ENCODE results near the gene HECTD4. TPM values are rescaled to one million over a fixed set of nuclear protein-coding genes. Genes with fewer than 3 reads are reported as not detected.

HECTD4 gene
- total and polyA plus RNA-seq, 2 experiments from 2014 or later = 25.7 to 36.9 TPM

DNA sequence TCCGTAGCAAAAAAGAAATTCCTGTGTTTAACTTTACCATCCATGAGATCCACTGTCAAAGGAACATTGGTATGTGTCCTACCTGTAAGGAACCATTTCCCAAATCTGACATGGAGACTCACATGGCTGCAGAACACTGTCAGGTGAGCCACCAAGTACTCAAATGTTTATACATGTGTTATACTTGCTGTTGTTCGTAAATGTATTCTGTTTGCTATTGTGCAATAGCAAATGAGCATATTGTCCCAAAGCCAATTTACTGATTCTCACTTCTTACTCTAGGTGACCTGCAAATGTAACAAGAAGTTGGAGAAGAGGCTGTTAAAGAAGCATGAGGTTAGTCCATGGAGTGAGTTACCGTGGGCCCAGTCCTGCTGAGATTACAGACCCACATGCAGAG lies 247.5 kb downstream of the HECTD4 start:
- no peak for ATAC-seq
- peaks cover 11% of the 10 kb centered on the region; the same call in 2 of the 3 replicates for H3K36me3 Mint-ChIP-seq (ENCODE audit: low read depth)
- no peak overlapping the region for H2AFZ ChIP-seq
- H3K4me1 ChIP-seq (ENCODE audit: insufficient read depth) = no peaks in the 10 kb centered on the region
- TF ChIP-seq, protein P1, sequence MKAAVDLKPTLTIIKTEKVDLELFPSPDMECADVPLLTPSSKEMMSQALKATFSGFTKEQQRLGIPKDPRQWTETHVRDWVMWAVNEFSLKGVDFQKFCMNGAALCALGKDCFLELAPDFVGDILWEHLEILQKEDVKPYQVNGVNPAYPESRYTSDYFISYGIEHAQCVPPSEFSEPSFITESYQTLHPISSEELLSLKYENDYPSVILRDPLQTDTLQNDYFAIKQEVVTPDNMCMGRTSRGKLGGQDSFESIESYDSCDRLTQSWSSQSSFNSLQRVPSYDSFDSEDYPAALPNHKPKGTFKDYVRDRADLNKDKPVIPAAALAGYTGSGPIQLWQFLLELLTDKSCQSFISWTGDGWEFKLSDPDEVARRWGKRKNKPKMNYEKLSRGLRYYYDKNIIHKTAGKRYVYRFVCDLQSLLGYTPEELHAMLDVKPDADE (IDR thresholded peaks at IDR 0.05) = no peak
- TF ChIP-seq NANOG (IDR thresholded peaks at IDR 0.05; ENCODE audit: borderline replicate concordance) = no peak
- no peak for TF ChIP-seq CREB1 (CRISPR knock-in tag; IDR thresholded peaks at IDR 0.05; ENCODE audit: low read depth)
- no peak for TF ChIP-seq EZH2phosphoT487 (IDR thresholded peaks at IDR 0.05; ENCODE audit: unreplicated experiment)
- TF ChIP-seq POLR2AphosphoS5 (IDR thresholded peaks at IDR 0.05; ENCODE audit: low read depth) = no peak
- no peak for TF ChIP-seq EZH2 (IDR thresholded peaks at IDR 0.05; ENCODE audit: low read depth, unreplicated experiment)
- TF ChIP-seq, protein P2, sequence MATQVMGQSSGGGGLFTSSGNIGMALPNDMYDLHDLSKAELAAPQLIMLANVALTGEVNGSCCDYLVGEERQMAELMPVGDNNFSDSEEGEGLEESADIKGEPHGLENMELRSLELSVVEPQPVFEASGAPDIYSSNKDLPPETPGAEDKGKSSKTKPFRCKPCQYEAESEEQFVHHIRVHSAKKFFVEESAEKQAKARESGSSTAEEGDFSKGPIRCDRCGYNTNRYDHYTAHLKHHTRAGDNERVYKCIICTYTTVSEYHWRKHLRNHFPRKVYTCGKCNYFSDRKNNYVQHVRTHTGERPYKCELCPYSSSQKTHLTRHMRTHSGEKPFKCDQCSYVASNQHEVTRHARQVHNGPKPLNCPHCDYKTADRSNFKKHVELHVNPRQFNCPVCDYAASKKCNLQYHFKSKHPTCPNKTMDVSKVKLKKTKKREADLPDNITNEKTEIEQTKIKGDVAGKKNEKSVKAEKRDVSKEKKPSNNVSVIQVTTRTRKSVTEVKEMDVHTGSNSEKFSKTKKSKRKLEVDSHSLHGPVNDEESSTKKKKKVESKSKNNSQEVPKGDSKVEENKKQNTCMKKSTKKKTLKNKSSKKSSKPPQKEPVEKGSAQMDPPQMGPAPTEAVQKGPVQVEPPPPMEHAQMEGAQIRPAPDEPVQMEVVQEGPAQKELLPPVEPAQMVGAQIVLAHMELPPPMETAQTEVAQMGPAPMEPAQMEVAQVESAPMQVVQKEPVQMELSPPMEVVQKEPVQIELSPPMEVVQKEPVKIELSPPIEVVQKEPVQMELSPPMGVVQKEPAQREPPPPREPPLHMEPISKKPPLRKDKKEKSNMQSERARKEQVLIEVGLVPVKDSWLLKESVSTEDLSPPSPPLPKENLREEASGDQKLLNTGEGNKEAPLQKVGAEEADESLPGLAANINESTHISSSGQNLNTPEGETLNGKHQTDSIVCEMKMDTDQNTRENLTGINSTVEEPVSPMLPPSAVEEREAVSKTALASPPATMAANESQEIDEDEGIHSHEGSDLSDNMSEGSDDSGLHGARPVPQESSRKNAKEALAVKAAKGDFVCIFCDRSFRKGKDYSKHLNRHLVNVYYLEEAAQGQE (IDR thresholded peaks at IDR 0.05; ENCODE audit: unreplicated experiment) = no peak
- TF ChIP-seq, protein P3, sequence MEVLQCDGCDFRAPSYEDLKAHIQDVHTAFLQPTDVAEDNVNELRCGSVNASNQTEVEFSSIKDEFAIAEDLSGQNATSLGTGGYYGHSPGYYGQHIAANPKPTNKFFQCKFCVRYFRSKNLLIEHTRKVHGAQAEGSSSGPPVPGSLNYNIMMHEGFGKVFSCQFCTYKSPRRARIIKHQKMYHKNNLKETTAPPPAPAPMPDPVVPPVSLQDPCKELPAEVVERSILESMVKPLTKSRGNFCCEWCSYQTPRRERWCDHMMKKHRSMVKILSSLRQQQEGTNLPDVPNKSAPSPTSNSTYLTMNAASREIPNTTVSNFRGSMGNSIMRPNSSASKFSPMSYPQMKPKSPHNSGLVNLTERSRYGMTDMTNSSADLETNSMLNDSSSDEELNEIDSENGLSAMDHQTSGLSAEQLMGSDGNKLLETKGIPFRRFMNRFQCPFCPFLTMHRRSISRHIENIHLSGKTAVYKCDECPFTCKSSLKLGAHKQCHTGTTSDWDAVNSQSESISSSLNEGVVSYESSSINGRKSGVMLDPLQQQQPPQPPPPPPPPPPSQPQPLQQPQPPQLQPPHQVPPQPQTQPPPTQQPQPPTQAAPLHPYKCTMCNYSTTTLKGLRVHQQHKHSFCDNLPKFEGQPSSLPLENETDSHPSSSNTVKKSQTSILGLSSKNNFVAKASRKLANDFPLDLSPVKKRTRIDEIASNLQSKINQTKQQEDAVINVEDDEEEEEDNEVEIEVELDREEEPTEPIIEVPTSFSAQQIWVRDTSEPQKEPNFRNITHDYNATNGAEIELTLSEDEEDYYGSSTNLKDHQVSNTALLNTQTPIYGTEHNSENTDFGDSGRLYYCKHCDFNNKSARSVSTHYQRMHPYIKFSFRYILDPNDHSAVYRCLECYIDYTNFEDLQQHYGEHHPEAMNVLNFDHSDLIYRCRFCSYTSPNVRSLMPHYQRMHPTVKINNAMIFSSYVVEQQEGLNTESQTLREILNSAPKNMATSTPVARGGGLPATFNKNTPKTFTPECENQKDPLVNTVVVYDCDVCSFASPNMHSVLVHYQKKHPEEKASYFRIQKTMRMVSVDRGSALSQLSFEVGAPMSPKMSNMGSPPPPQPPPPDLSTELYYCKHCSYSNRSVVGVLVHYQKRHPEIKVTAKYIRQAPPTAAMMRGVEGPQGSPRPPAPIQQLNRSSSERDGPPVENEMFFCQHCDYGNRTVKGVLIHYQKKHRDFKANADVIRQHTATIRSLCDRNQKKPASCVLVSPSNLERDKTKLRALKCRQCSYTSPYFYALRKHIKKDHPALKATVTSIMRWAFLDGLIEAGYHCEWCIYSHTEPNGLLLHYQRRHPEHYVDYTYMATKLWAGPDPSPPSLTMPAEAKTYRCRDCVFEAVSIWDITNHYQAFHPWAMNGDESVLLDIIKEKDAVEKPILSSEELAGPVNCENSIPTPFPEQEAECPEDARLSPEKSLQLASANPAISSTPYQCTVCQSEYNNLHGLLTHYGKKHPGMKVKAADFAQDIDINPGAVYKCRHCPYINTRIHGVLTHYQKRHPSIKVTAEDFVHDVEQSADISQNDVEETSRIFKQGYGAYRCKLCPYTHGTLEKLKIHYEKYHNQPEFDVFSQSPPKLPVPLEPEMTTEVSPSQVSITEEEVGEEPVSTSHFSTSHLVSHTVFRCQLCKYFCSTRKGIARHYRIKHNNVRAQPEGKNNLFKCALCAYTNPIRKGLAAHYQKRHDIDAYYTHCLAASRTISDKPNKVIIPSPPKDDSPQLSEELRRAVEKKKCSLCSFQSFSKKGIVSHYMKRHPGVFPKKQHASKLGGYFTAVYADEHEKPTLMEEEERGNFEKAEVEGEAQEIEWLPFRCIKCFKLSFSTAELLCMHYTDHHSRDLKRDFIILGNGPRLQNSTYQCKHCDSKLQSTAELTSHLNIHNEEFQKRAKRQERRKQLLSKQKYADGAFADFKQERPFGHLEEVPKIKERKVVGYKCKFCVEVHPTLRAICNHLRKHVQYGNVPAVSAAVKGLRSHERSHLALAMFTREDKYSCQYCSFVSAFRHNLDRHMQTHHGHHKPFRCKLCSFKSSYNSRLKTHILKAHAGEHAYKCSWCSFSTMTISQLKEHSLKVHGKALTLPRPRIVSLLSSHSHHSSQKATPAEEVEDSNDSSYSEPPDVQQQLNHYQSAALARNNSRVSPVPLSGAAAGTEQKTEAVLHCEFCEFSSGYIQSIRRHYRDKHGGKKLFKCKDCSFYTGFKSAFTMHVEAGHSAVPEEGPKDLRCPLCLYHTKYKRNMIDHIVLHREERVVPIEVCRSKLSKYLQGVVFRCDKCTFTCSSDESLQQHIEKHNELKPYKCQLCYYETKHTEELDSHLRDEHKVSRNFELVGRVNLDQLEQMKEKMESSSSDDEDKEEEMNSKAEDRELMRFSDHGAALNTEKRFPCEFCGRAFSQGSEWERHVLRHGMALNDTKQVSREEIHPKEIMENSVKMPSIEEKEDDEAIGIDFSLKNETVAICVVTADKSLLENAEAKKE (CRISPR knock-in tag; IDR thresholded peaks at IDR 0.05) = no peak
- TF ChIP-seq, protein P4, sequence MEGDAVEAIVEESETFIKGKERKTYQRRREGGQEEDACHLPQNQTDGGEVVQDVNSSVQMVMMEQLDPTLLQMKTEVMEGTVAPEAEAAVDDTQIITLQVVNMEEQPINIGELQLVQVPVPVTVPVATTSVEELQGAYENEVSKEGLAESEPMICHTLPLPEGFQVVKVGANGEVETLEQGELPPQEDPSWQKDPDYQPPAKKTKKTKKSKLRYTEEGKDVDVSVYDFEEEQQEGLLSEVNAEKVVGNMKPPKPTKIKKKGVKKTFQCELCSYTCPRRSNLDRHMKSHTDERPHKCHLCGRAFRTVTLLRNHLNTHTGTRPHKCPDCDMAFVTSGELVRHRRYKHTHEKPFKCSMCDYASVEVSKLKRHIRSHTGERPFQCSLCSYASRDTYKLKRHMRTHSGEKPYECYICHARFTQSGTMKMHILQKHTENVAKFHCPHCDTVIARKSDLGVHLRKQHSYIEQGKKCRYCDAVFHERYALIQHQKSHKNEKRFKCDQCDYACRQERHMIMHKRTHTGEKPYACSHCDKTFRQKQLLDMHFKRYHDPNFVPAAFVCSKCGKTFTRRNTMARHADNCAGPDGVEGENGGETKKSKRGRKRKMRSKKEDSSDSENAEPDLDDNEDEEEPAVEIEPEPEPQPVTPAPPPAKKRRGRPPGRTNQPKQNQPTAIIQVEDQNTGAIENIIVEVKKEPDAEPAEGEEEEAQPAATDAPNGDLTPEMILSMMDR (conservative IDR thresholded peaks at IDR 0.05; ENCODE audit: low read depth in 2 of 2) = no peak
- TF ChIP-seq ZNF331 (CRISPR knock-in tag; IDR thresholded peaks at IDR 0.05; ENCODE audit: low read depth) = no peak
- no peak for TF ChIP-seq ZNF114 (CRISPR knock-in tag; IDR thresholded peaks at IDR 0.05)
- no peak for TF ChIP-seq JUNB (IDR thresholded peaks at IDR 0.05; ENCODE audit: unreplicated experiment)
- no peak for TF ChIP-seq STAT1 (IDR thresholded peaks at IDR 0.05; ENCODE audit: unreplicated experiment)
- H3K4me2 ChIP-seq = no peak overlapping the region
- H3F3A ChIP-seq (replicated peaks; ENCODE audit: low read depth) = no peaks in the 10 kb centered on the region
- H3K4me1 Mint-ChIP-seq = no peaks in the 10 kb centered on the region
- DNase-seq (ENCODE audit: low spot score) = no peak
- no peaks in the 10 kb centered on the region for H3K9me3 Mint-ChIP-seq
- H3K36me3 ChIP-seq (ENCODE audit: insufficient read depth) = peaks cover 15% of the 10 kb centered on the region; the same call in 1 of the 2 replicates
- no peaks in the 10 kb centered on the region for H3K79me2 ChIP-seq (replicated peaks; ENCODE audit: insufficient read depth)
- H3K9me2 ChIP-seq (ENCODE audit: insufficient read depth) = no peaks in the 10 kb centered on the region
- H4K20me1 ChIP-seq (replicated peaks; ENCODE audit: insufficient read depth) = no peaks in the 10 kb centered on the region; the same call in 1 of the 2 replicates
- no peaks in the 10 kb centered on the region for H3K27me3 ChIP-seq (ENCODE audit: insufficient read depth)
- no peaks in the 10 kb centered on the region for H3K27me3 Mint-ChIP-seq (ENCODE audit: insufficient read depth, low read depth, poor library complexity)
- no peak overlapping the region for H3K4me3 ChIP-seq
- H3K4me3 Mint-ChIP-seq = no peak overlapping the region
- no peak overlapping the region for H3K27ac Mint-ChIP-seq
- H3K27ac ChIP-seq (ENCODE audit: low read depth) = no peak overlapping the region

All from GM23338 (cell line).